Measurements from ENCODE around the gene WSCD2.

WSCD2 gene

DNA sequence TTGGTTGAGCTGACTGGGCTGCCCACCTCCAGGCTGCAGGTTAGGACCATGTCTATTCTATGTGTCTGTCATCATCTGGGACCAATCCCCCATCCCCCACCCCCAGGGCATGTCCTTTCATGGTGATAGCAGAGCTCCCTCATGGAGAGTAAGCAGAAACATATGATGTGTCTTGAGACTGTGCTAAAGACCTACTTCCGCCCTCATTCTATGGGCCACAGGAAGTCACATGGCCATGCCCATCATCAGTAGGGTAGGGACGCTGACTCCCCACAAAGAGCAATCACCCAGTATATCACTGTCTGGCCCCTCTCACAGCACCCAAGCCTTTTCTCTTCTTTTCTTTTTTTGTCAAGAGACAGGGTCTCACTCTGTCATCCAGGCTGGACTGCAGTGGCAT lies 110.3 kb downstream of the WSCD2 start:
- DNase-seq = no peak

DNA sequence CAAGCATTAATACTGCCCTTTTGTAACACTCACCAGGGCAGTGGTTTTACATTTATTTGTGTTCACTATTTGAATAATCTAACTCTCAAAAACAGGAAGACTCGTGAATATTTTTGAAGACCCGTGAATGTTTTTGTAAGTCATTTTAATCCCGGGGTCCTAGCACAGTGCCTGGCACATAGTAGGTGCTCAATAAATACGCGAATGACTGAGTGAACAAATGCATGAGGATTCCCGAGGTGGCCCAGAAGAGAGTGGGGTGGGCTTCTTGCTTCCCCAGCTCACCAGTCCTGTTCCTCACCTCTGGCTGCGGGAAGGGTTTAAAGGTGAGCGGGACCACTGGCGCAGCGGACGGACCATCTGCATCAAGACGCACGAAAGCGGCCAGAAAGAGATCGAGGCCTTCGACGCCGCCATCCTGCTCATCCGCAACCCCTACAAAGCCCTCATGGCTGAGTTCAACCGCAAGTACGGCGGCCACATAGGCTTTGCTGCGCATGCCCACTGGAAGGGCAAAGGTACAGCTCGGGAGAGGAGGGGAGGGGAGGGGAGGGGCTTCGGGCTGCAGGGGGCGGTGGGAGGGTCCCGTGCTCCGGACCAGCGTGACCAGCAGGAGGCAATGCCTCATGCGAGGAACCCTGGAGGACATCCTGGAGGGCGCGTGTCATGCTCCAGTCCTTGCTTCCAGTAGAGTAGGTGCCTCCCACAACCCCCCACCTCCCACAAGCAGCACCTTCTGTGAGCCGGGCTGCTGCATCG lies 111.1 kb downstream of the WSCD2 start:
- DNase-seq = no peak

DNA sequence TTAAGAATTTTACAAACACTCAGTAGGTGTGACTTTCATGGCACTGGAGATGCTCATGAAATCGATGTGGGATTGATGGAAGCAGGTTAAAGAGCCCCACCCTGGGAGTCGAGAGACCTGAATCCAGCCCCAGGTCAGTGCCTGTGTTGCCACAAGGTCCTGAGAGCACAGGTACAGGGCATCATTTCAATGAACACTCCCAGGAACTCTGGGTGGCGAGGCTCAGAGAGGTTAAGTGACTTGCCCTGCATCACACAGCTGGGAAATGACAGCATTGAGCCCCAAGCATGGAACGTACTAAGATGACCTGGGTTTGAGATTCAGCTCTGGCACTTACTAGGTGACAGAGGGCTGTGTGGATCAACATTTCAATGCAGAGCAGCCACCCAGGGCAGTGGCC lies 111.8 kb downstream of the WSCD2 start:
- no peak for DNase-seq

DNA sequence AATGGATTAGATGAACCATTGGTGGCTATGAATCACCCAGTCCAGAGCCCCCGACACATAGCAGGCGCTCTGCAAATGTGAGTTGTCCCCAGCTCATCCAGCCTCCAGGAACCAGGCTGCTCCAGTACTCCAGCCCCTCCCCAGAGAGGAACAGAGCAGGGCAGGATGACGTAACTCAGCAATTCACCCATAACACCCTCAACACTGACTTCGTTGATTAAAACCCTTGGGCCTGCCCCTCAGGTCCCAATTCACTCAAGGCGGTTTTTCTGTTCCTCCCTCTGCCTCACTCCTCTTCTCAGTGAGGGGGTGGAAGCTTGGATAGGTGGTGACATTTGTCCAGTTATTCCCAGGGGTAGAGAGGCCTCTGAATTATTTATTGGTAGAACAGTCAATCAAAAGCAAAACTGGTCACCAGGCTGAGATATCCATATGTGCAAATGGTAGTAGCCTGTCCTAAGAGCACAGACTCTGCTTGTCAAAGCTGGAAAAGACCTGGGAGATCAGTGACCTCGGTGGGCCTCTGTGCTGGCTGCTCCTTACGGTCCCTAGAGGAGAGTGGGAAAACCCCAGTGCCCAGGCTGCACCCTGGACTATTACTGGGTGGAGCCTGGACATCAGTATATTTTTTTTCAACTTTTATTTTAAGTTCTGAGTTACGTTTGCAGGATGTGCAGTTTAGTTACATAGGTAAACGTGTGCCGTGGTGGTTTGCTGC lies 113.1 kb downstream of the WSCD2 start:
- DNase-seq = no peak

DNA sequence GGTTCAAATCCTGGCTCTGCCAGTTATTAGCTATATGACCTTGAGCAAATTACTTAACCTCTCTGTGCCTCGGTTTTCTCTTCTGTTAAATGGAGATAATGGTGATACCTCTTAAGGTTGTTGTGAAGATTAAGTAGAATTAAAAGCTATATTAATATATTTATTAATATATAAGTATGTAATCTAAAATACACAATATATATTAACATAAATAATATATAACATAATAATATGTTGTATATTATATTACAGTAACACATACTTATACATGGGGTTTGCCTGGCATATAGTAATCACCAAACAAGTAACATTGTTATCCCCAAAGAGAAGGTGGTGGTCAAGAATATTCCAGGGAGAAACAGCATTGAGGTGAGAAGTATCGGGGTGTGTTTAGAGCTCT lies 118.0 kb downstream of the WSCD2 start:
- DNase-seq = no peak

DNA sequence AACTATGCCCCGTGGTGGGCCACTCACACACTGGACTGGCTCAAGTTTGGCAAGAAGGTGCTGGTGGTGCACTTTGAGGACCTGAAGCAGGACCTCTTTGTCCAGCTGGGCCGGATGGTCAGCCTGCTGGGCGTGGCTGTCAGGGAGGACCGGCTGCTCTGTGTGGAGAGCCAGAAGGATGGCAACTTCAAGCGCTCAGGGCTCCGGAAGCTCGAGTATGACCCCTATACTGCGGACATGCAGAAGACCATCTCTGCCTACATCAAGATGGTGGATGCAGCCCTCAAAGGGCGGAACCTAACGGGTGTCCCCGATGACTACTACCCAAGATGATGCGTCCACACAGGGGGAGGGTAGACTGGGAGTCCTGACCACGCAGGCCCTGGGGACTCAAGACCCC lies 118.9 kb downstream of the WSCD2 start:
- DNase-seq = no peak

DNA sequence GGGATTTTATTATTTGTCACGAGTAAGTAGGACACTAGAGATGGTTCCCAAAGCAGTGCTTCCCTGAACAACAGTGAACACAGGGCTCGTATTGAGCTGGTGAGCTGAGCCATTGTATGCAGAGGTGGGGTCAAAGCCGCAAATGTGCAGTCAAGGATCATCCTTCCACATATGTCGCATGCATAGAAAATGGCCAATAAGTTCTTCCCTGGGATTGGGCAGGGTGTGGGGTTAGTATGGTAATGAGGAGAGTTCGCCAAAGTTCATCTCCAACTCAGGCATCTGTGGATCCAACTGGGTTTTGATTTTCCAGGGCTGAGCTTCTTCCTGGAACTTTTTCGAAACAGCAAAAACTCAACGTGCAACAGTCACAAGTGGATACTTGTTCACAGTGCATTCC lies 123.4 kb downstream of the WSCD2 start:
- no peak for DNase-seq

DNA sequence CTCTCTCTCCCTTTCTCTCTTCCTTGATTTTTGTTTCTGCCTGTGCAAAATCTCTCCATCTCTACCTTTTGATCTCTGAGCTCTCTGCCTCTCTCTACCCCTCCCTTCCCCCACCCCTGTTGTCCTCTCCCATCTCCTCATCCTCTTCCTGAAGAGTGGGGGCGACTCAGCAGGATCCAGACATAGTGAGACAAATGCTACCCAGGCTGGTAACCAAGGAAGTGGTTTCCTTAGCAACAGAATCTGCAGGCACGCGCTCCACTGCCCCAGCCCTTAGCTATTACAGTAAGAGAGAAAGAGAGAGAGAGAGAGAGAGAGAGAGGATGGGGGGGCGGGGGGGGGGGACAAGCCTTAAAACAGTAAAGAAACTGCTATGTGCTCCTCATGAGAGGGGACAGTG lies 124.5 kb downstream of the WSCD2 start:
- DNase-seq = peak; percentile 9

DNA sequence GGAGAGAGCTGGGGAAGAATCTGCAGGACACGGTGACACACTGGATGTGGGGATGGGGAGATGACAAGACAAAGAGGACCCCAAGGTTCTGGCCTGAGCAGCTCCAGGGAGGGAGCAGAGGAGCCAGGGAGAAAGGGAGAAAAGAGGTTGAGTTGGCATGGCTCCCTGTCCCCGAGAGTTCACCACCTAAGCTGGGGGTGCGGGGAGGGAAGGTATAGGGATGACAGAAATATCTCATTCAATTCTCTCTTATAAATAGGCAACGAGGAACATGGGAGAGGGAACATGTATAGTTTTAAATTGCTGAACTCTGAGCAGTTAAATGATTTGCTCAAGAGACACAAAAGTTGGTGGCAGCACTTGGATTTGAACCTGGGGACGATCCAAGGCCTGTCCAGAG lies 124.9 kb downstream of the WSCD2 start:
- no peak for DNase-seq

DNA sequence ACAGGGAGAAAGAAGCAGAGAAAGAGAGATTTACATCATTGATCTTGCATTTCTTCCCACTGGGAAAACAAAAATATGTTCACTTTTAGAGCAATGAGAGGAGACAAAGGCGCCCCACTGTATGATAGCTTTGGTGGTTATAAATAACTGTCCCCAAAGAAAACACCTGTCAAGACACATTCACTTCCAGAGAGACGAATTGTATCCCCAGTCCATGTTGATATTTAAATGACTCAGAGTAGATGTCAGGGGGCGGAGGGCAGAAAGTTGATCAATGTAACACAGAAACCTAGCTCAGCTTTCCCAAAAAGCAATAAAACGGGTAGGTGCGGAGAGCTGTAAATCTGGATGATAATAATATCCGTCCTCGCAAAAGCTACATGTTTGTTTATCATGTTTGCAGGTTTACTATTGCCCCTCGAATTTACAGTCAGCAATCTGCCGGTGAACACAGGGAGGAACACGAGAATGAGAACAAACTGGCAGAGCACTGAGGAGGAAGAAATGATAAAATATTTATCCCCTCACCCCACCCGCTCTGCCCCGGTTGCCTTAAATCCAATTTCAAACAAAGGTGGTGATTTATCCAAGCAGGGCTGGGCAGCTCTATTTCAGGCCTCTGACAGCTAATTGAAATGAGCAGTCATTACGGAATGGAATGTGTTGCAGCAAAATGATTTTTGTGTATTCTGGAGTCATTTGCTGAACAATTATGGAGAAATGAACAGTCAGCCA lies 125.6 kb downstream of the WSCD2 start:
- no peak for DNase-seq

DNA sequence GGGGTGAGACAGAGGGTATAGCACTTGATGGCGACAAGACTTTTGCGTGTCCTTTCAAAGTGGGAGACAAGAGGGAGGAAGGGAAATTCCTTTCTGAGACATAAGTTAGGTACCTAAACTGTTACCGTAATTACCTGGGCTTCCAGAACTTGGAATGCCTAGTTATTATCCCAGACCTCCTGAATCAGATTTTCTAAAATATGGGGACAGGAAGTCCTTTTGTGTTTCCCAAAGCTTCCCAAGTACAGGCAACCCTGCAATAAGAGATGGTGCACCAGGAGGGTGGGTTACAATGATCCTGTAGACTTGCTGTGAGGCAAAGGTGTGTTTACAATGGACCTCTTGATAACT lies 126.1 kb downstream of the WSCD2 start:
- no peak for DNase-seq

DNA sequence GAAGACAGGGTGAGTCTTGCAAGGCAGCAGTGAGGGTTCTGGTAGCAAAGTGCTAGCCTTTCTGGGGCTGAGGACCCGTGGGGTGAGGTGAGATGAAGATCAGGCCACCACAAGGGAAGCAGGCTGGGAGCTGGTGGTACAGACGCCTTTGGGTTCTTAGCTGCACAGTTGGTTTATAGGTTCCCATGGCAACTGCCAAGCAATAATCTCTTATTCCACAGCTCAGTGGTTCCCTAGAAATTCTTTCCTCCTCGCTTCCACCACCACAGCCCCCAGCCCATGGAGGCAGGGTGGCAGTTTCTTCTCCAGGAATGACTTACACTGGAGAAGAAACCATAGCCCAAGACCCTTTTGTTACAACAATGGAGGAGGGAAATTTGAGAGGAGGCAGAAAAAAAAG lies 127.9 kb downstream of the WSCD2 start:
- no peak for DNase-seq

DNA sequence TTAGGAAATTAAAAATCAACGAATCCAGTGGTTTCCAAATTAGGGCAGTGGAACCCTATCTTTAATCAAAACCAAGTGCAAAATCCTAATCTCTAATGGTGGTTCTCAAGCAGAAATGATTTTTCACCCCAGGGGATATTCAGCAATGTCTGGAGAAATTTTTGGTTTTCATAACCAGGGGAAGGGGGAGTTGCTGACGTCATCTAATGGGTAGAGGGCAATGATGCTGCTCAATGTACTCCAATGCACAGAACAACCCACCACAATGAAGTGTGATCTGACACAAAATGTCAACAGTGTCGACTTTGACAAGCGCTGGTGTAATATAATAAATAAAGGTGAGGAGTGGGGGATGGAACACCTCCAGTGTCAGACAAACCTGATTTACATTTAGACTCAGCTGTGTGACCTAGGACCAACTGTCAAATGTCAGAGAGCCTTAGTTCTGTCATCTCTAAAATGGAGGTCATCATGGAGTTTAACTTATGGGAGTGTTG lies 128.6 kb downstream of the WSCD2 start:
- no peak for DNase-seq

DNA sequence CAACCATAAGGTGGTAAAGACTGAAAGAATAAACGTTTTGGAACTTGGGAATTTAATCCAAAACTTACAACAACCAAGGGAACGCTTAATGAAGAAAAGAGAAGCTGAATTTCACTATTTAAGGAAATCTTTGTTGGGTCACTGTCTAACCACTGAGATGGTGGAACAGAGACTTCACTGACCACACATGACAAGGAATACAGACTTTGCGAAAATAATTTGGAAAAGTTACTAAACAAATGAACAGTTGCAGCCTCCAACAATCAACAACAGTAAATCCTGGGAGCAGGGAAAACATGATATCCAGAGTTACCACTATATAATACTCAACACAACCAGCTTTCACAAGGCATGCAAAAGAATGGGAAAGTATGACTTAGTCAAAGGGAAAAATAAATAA lies 131.0 kb downstream of the WSCD2 start:
- no peak for DNase-seq

DNA sequence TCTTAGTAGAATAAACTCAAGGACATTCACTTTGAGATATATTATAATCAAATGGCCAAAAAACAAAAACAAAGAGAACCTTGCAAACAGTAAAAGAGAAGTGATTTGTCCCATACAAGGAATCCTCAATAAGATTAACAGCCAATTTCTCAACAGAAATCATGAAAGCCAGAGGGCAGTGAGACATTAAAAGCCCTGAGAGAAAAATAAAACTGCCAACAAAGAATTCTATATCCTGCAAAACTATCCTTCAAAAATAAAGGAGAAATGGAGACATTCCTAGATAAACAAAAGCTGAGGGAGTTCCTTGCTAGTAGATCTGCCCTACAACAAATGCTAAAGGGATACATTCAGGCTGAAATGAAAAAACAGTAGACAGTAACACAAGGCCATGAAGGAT lies 131.9 kb downstream of the WSCD2 start:
- no peak for DNase-seq

DNA sequence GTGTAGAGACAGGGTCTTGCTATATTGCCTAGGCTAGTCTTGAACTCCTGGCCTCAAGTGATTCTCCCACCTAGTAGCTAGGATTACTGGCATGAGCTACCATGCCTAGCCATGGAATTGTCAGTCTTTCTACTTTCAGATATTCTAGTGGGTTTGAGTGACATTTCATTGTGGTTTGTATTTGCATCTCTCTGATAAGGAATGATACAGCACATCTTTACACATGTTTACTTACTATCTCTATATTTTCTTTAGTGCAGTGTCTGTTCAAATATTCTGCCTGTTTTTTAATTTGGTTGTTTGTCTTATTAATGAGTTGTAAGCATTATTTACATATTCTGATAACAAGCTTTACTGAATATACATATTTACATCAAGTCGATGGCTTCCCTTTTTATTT lies 136.4 kb downstream of the WSCD2 start:
- DNase-seq = no peak

DNA sequence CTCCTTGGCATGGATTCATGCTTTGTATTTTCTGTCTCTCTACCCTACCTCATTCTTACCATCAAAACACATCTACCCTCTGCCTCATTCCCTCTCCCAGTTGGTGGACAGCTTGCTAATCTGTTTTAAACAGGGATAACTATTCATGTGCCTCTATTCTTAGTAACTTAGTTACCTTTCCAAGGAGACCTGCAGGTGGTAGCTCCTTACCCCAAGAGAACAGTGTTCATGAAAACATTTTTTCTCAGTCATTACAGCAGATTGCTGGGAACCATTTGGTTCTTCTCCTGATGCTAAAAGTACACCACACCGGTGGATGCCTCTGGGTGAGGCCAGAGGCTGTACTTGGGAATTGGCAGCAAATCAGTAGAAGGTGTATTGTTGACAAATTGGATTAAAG lies 137.0 kb downstream of the WSCD2 start:
- no peak for DNase-seq

DNA sequence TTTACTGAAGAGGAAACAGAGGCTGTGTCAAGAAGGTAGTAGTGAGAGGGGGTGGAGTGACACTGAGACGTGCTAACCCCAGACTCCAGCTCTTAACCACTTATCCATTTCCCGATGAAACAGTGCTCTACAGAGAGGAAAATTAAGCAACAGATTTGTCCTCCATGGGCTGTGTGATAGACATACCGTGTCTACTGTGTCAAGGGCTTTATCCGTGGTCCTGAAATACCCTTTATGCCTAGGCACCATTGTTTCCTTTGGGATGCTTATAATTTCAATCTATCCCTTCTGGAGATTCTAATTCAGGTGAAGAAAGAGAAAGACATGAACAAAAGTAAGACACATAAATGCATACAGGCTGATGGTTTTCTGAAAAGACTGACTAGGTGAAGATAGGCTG lies 138.4 kb downstream of the WSCD2 start:
- DNase-seq = no peak

DNA sequence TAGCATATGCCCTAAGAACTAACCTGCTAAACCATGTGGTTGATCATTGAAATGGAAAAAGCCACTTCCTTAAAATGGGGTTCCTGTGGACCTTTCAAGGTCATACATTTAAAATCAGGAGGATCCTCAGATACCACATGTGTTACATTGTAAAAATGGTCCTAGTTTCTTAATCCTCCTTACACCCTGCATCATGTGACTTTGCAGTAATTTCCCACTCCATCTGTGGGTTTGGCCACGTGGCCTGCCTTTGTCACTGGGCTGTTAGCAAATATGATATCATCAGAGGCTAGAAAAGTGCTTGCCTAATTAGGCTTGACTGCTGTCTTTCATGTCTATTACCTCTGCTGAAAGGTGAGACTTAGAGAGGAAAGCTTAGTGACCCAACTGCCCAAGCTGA lies 139.3 kb downstream of the WSCD2 start:
- no peak for DNase-seq

DNA sequence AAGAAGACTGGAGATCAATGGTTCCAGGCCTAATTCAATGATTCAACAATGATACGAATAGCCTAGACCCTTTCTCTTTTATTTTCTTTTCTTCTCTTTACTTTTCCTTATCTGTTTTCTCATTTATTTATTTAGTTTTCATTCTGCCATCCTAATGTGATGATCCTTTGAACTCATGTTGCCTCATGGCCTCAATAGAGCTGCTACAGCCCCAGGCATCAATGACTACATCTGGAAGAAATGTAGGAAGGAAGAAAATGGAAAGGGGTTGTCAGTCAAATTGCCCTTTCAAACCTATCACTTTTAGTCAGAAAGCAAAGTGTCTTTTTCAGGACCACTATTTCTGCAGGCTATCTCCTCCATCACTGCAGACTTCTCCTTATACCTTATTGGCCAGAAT lies 140.1 kb downstream of the WSCD2 start:
- DNase-seq = no peak

DNA sequence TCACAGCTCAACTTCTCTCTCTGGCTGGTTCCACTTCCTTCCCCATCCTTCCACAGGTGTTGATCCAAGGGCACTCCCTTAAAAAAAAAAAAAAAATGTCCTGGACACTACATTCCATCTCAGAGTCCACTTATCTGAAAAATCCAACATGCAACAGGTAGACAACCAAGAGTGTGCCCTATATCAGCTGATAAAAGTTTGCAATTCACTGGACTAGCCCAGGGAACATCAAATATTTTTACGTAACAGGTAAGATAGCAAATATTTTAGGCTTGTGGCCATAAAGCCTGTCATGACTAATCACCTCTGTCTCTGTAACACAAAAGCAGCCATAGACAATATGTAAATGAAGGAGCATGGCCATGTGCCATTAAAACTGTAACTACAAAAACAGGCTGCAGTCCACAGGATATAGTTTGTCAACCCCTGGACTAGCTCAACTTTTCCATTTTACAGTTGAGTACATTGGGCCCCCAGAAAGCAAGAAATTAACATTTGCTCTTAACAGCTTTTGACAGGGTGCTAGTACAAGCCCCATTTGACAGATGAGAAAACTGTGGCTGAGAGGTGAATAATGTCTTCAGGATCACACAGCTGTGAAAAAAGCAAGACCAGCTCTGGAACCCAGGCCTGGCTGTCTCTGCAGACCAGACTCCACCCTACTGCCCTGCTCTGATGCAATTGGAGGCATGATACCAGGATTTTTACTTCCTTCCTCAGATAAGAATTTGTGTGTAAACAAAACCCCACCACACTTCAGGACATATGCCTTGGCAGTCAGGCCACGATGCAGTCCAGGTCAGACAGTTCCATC lies 141.2 kb downstream of the WSCD2 start:
- no peak for DNase-seq

DNA sequence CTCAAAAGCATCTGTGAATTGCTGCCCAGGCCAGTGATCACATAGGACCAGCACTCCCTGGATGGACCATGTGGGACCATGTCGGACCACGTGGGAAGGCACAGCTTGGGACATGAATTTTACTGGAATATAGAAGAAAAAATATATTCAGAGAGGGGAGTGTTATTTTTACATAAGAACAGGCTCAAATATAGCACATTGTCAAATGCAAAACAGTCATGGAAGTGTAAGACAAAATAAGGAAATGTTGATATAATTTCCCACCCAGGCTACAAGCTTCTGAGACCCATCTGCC lies 141.7 kb downstream of the WSCD2 start:
- no peak for DNase-seq

Data from NCI-H69 (cell line).